SKM-1 (cell line): ENCODE data around the gene P4HA1.

Experiments
- DNase-seq: peaks from one replicate; lab custom pipeline; 2025; ENCODE audit not compliant: unreplicated experiment; lab: John Stamatoyannopoulos, UW

P4HA1 gene

GRCh38 chr10:72981028-72981881 is 115.4 kb downstream of the P4HA1 start:
- DNase-seq = no peak

- DNase-seq = no peak
Observed at GRCh38 chr10:72980348-72980747, 116.3 kb downstream of the P4HA1 start.

- no peak for DNase-seq
Observed at GRCh38 chr10:72979709-72980108, 117.0 kb downstream of the P4HA1 start.

GRCh38 chr10:72976886-72977285 is 119.8 kb downstream of the P4HA1 start:
- no peak for DNase-seq
